ENCODE data around the gene PRR15.
A peak's percentile ranks its signal among the peaks of the same experiment; 100 is the strongest.

The PRR15 gene

DNA sequence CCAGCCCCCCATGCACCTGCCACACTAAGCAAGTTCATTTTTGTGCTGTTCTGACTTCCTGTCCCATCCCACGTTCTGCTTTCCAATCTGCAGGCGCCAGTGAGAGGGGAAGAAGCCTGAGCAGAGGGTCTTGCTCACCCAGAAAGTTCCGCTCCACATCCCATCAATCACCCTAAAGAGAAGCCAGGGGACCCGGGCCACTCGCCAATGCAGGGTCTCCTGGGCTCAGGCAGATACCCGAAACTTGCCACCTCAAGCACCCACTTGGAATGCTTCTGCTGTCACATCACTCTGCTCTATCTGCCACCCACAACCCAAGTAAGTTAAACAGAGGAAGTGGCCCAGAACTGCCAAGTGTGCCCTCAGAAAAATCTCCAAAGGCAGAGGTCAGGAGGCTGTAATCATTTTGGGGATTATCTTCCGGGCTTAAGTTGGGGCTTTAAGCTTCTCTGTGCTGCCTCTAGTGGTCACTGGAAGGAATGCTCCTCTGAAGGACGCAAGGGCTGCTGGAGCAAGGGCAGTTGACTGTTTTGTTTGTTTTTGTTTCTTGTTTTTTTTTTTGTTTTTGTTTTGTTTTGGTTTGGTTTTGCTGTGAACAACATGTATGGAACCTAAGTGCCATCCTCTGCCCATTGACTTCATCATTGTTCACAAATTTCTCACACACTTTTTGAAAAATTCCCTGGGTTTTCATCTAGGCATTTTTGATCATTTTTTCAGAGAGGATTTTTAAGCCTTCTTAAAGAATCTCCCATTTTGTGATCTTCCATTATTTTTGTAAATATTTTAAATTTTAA, 25.5 kb downstream of the PRR15 start:
- no peak overlapping the region for H3K4me3 ChIP-seq (replicated peaks in 1 of 2; ENCODE audit: low read depth in 2 of 2, low read length in 2 of 2)
- DNase-seq (ENCODE audit: low read depth in 2 of 2): peak; percentile 51 to 67

DNA sequence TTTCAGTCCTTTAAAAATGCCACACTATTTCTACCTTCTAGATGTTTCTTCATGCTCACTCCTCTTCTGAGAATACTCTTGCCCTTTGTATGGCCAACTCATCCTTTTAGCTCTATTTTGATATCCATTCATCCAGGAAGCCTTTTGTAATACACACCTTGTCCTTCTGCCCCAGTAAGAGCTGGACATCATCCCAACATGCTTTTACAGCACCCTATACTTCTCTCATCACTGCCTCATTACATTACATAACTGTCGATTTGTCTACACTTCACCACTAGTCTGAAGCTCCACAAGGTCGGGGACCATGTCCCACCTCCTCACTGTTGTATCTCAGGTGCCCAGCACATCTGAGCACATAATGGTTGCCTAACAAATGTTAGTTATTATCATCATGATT, 29.2 kb downstream of the PRR15 start:
- no peak for DNase-seq (ENCODE audit: low read depth in 2 of 2)
- H3K4me3 ChIP-seq (replicated peaks in 1 of 2; ENCODE audit: low read depth in 2 of 2, low read length in 2 of 2): no peak overlapping the region
- TF ChIP-seq, protein P1, sequence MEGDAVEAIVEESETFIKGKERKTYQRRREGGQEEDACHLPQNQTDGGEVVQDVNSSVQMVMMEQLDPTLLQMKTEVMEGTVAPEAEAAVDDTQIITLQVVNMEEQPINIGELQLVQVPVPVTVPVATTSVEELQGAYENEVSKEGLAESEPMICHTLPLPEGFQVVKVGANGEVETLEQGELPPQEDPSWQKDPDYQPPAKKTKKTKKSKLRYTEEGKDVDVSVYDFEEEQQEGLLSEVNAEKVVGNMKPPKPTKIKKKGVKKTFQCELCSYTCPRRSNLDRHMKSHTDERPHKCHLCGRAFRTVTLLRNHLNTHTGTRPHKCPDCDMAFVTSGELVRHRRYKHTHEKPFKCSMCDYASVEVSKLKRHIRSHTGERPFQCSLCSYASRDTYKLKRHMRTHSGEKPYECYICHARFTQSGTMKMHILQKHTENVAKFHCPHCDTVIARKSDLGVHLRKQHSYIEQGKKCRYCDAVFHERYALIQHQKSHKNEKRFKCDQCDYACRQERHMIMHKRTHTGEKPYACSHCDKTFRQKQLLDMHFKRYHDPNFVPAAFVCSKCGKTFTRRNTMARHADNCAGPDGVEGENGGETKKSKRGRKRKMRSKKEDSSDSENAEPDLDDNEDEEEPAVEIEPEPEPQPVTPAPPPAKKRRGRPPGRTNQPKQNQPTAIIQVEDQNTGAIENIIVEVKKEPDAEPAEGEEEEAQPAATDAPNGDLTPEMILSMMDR (IDR thresholded peaks at IDR 0.05; ENCODE audit: low read depth, low read length): no peak

More for the DNA sequence above, 25.5 kb downstream of the PRR15 start:
- TF ChIP-seq, protein P1 (IDR thresholded peaks at IDR 0.05; ENCODE audit: low read depth, low read length): peak; percentile 90

DNA sequence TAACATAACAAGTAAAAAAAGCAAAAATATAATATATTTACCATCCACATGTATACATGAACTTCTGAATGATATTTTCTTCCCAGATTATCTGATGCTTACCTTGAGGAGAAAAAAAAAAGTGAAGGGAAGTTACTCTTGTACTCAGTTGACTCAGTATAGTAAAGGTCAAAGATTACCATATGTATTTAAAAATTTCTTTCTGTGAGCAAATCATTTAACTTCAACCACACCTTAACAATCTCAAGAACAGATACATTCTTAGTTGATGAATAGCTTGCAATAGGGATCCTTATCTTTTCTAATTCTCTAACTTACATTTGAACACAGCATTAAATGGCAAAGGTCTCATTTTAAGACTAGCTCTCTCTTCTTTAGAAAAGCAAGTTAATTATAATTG, 29.8 kb downstream of the PRR15 start:
- no peak overlapping the region for H3K4me3 ChIP-seq (replicated peaks in 1 of 2; ENCODE audit: low read depth in 2 of 2, low read length in 2 of 2)

DNA sequence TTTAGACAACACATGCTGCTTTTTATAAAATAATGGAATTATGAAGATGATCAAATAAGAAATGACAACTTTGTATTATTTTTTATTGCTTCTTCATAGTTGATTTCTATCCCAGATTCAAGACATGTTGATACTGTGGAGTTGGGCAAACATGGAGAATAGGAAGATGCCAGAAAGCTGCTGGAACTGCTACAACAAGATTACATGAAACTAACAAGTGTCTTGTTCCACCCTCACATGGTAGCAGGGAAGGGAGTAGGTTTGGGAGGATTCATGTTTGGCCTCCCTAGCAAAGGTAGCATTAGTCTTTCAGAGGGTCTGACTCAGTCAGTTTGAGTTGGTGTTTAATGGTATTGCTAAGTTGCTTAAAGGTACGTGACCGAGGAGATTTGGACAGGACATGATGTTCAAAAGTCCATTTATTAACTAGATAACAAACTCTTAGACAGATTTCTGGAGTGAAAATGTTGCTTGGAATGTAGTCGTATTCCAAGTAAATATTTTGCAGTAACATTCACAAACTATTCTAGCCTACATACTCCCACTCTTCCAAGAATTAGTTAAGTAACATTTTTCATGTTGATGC, 33.1 kb downstream of the PRR15 start:
- TF ChIP-seq, protein P1 (IDR thresholded peaks at IDR 0.05; ENCODE audit: low read depth, low read length): no peak
- DNase-seq (ENCODE audit: low read depth in 2 of 2): peak in 1 of 2 donors; percentile 65
- no peak overlapping the region for H3K4me3 ChIP-seq (replicated peaks in 1 of 2; ENCODE audit: low read depth in 2 of 2, low read length in 2 of 2)

More for the DNA sequence above, 29.8 kb downstream of the PRR15 start:
- no peak for DNase-seq (ENCODE audit: low read depth in 2 of 2)
- TF ChIP-seq, protein P1 (IDR thresholded peaks at IDR 0.05; ENCODE audit: low read depth, low read length): no peak

DNA sequence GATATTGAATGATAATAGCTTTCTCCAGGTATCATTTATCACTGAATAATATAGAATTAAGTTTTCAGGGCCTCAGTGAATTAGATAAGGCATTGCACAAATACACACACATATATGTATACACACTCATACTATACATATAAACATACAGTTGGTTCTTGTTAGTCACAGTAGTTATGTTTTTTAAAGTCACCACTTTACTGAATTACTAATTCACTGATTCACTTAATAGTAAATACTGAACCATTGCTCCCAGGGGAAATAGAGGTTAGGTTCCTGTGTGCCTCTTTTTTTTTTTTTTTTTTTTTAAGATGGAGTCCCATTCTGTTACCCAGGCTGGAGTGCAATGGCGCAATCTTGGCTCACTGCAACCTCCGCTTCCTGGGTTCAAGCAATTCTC, 33.6 kb downstream of the PRR15 start:
- TF ChIP-seq, protein P1 (IDR thresholded peaks at IDR 0.05; ENCODE audit: low read depth, low read length): no peak
- DNase-seq (ENCODE audit: low read depth in 2 of 2): peak in 1 of 2 donors; percentile 48
- no peak overlapping the region for H3K4me3 ChIP-seq (replicated peaks in 1 of 2; ENCODE audit: low read depth in 2 of 2, low read length in 2 of 2)

DNA sequence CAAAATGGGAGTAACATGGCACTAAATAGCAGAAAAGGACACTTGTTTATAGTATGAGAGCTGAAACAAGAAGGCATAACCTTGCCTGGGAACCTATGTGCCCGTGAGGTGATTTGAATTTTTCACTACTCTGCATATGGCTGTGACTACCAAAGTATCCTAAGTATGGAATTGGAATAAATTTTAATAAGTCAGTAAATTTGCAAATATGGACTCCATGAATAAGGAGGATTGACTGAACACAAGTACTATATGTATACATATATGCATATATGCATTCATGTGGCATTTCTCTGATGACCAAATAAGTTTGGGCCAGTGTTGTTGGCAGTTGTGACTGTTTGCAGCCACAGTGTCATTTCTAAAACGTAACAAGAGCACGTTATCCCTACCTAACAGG, 34.5 kb downstream of the PRR15 start:
- no peak overlapping the region for H3K4me3 ChIP-seq (replicated peaks in 1 of 2; ENCODE audit: low read depth in 2 of 2, low read length in 2 of 2)
- TF ChIP-seq, protein P1 (IDR thresholded peaks at IDR 0.05; ENCODE audit: low read depth, low read length): no peak
- no peak for DNase-seq (ENCODE audit: low read depth in 2 of 2)

All from cardiac fibroblast (primary cell).